Tibial artery (tissue), 4 donors: ENCODE data around the gene ADAM23.

Experiments used
- DNase-seq, 2 donors: peaks; one replicate each; pipeline ENCODE4 v3.0.0-alpha.2; 2019
- H3K27ac ChIP-seq, 2 donors: fragments of 200-600 bp; sonication (generic) in 1 of 2; 1 replicate in 1 of 2; 2 replicates in 1 of 2; pipeline ENCODE4 v1.5.1; 2018 to 2019; ENCODE audit warnings: mild to moderate bottlenecking in 1 of 2
- H3K27me3 ChIP-seq, 2 donors: fragments of 200-600 bp; sonication (generic) in 1 of 2; one replicate each; pipeline versions ENCODE4 v1.5.1 to v1.6.0; 2016 to 2019
- H3K36me3 ChIP-seq, 3 donors: fragments of 200-600 bp; sonication (generic) in 2 of 3; one replicate each; pipeline ENCODE4 v1.5.1; 2016 to 2019; ENCODE audit warnings: mild to moderate bottlenecking in 2 of 3
- H3K4me1 ChIP-seq, 4 donors: fragments of 200-600 bp; sonication (generic) in 2 of 4; 1 replicate in 3 of 4; 2 replicates in 1 of 4; pipeline ENCODE4 v1.5.1; 2016 to 2019
- H3K4me3 ChIP-seq, 2 donors: fragments of 200-600 bp; sonication (generic) in 1 of 2; 1 replicate in 1 of 2; 2 replicates in 1 of 2; pipeline ENCODE4 v1.5.1; 2018 to 2019; ENCODE audit warnings: mild to moderate bottlenecking in 2 of 2
- H3K9me3 ChIP-seq, 3 donors: fragments of 200-600 bp; sonication (generic) in 1 of 3; one replicate each; pipeline ENCODE4 v1.5.1; 2016 to 2019
- intact Hi-C: fragments of 100-400 bp; cut with DNase I; formaldehyde crosslinking; loops from one replicate; pipeline ENCODE4 v1.15.0; 2023; ENCODE audit warnings: low total_unique reads
- TF ChIP-seq, protein P1 (sequence below), 2 experiments: fragments of 200-600 bp in 1 of 2; fragments of 450-650 bp in 1 of 2; IDR thresholded peaks; one replicate each; pipeline ENCODE4 v1.5.1; 2017 to 2019; ENCODE audit warnings: antibody characterized with exemption in 2 of 2, mild to moderate bottlenecking in 1 of 2, moderate library complexity in 1 of 2

Gene ADAM23

DNA sequence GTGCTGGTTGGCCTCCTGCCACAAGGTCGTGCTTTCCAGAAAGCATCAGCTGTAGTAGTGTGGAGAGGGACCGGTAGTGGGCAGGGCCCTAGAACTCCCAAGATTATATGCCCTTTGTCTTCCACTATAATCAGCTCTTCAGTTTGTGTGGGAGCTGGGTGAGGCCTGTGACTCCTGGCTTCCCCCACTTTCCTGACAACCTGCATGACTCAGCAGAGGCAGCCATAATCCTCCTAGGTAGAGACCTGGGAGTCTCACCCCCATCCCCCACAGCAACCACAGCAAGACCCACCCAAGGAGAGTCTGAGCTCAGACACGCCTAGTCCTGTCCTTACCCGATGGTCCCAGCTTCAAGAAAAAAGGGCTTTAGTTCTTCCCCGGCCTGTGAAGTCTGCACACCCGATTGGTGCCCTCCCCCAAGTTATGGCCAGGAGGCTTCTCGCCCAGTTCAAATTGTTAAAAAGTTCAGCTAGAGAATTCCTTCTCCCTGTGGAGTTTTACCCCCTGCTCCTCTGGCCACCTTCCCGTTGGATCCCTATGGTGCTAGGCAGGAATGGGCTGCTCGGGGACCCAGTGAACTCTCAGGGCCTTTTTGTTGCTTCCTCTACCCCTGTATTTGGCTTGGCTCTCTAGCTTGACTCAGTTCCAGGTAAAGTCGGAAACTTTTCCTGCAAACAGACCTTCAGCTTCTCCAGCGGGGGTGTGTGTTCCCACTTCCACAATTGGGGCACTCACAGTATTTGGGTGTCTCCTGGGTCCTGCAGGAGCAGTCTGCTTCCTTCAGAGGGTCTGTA is 141.2 kb downstream of the ADAM23 start:
- no peak for DNase-seq
- H3K9me3 ChIP-seq, result no peaks in the 10 kb centered on the region
- no peak overlapping the region for H3K4me3 ChIP-seq
- H3K27me3 ChIP-seq, result no peaks in the 10 kb centered on the region
- no peak overlapping the region for H3K27ac ChIP-seq
- no peaks in the 10 kb centered on the region for H3K4me1 ChIP-seq
- TF ChIP-seq, protein P1, sequence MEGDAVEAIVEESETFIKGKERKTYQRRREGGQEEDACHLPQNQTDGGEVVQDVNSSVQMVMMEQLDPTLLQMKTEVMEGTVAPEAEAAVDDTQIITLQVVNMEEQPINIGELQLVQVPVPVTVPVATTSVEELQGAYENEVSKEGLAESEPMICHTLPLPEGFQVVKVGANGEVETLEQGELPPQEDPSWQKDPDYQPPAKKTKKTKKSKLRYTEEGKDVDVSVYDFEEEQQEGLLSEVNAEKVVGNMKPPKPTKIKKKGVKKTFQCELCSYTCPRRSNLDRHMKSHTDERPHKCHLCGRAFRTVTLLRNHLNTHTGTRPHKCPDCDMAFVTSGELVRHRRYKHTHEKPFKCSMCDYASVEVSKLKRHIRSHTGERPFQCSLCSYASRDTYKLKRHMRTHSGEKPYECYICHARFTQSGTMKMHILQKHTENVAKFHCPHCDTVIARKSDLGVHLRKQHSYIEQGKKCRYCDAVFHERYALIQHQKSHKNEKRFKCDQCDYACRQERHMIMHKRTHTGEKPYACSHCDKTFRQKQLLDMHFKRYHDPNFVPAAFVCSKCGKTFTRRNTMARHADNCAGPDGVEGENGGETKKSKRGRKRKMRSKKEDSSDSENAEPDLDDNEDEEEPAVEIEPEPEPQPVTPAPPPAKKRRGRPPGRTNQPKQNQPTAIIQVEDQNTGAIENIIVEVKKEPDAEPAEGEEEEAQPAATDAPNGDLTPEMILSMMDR (IDR thresholded peaks at IDR 0.05), result no peak
- intact Hi-C loops, result no loop called here
- H3K36me3 ChIP-seq, result no peaks in the 10 kb centered on the region

DNA sequence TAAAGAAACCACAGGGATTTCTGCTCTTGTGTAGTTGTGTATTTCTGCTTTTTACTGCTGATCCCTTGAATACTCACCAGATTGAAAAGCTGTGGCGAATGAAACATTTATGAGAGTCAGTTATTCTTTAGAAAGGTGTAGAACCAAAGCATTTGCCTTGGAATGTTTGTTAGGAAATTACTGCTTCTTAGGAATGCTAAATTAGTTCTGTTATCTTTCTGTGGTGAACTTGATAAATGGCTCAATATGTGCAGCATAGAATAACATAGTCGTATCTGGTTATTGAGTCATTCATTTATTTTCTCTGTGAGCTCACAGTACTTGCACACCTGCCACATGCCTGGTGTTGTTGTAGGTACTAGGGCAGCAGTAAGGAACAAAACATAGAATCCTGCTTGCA is 142.0 kb downstream of the ADAM23 start:
- no peaks in the 10 kb centered on the region for H3K27me3 ChIP-seq
- TF ChIP-seq, protein P1 (IDR thresholded peaks at IDR 0.05), result no peak
- H3K27ac ChIP-seq, result no peak overlapping the region
- no peak for DNase-seq
- H3K9me3 ChIP-seq, result no peaks in the 10 kb centered on the region
- H3K36me3 ChIP-seq, result no peaks in the 10 kb centered on the region
- no peaks in the 10 kb centered on the region for H3K4me1 ChIP-seq
- intact Hi-C loops, result no loop called here
- H3K4me3 ChIP-seq, result no peak overlapping the region

DNA sequence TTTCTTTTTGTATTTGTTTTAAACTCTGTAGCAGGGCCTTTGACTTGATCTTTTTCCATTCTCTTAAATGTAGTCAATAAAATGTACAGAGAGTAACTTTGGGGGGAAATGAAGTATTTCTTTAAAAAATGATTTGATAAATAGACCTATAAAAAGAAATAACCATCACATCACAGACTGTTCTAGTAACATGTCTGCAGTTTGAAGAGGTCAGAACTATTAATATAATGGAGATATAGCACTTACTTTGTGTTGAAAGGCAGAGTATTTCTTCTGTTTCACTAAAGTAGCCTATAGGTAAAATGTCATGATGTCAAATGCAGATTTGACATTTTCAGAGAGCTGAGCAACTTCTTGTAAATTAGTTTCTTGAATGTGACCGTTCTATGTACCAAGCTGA is 143.3 kb downstream of the ADAM23 start:
- H3K4me3 ChIP-seq, result no peak overlapping the region
- no peaks in the 10 kb centered on the region for H3K27me3 ChIP-seq
- no peaks in the 10 kb centered on the region for H3K9me3 ChIP-seq
- no peak for DNase-seq
- TF ChIP-seq, protein P1 (IDR thresholded peaks at IDR 0.05), result no peak
- intact Hi-C loops, result no loop called here
- no peak overlapping the region for H3K27ac ChIP-seq
- H3K4me1 ChIP-seq, result no peaks in the 10 kb centered on the region
- H3K36me3 ChIP-seq, result no peaks in the 10 kb centered on the region

- no peaks in the 10 kb centered on the region for H3K27me3 ChIP-seq
- H3K27ac ChIP-seq, result no peak overlapping the region
- no peaks in the 10 kb centered on the region for H3K4me1 ChIP-seq
- H3K36me3 ChIP-seq, result no peaks in the 10 kb centered on the region
- TF ChIP-seq, protein P1 (IDR thresholded peaks at IDR 0.05), result no peak
- intact Hi-C loops, result no loop called here
- no peak overlapping the region for H3K4me3 ChIP-seq
- no peaks in the 10 kb centered on the region for H3K9me3 ChIP-seq
- no peak for DNase-seq
Observed at GRCh38 chr2:206597717-206598218, 154.4 kb downstream of the ADAM23 start.

DNA sequence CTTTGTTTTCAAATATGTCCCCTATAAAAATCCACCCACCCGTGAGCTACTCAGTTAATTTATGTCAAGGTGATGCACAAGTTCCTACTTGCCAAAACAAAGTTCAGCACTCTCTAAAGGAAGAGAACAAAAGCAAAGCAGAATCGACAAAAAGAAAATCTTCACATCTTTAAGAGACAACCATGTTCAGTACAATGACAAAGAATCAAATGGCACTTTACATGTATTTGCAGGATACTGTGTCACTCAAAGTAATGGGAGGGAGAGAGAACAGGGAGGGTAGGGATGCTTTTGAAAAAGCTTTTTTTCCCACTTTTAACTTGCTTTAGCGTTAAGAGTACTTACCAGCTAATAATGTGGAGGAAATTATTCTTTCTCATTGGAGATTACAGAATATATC is 159.9 kb downstream of the ADAM23 start:
- no peak overlapping the region for H3K4me3 ChIP-seq
- intact Hi-C loops, result no loop called here
- no peaks in the 10 kb centered on the region for H3K9me3 ChIP-seq
- no peak overlapping the region for H3K27ac ChIP-seq
- no peak for DNase-seq
- H3K27me3 ChIP-seq, result no peaks in the 10 kb centered on the region
- no peaks in the 10 kb centered on the region for H3K36me3 ChIP-seq
- no peaks in the 10 kb centered on the region for H3K4me1 ChIP-seq
- TF ChIP-seq, protein P1 (IDR thresholded peaks at IDR 0.05), result no peak
